IPS-11a (cell line): ENCODE results near the gene FGF7.
"Not testable (repeated sequence)": the region's sequence is repeated elsewhere in the genome, so short reads cannot be mapped to it uniquely, and the experiment has no call there.

Source experiments
- H3K4me3 ChIP-seq: one replicate; pipeline ENCODE4 v1.5.1; 2013; ENCODE audit warnings: low read depth, low read length, control low read depth

The FGF7 gene

GRCh38 chr15:49423021-49423420 lies at the start of gene FGF7:
Gene FGF7, plus strand, starts transcription at chr15:49423242. Its CDS starts 1,056 bp downstream, at chr15:49424298.
- H3K4me3 ChIP-seq = no peak within 1 kb of the TSS

- H3K4me3 ChIP-seq = no peak overlapping the region
These were observed 43.0 kb upstream of the FGF7 start for GRCh38 chr15:49379996-49380395.

- no peak overlapping the region for H3K4me3 ChIP-seq
These were observed 42.1 kb upstream of the FGF7 start for GRCh38 chr15:49380912-49381311.

- no peak overlapping the region for H3K4me3 ChIP-seq
These were observed 40.6 kb upstream of the FGF7 start for GRCh38 chr15:49382394-49382793.

- H3K4me3 ChIP-seq = no peak overlapping the region
These were observed 39.8 kb upstream of the FGF7 start for GRCh38 chr15:49383266-49383665.

GRCh38 chr15:49387471-49387870 lies 35.6 kb upstream of the FGF7 start:
- no peak overlapping the region for H3K4me3 ChIP-seq

- not testable (repeated sequence) for H3K4me3 ChIP-seq
These were observed 20.3 kb upstream of the FGF7 start for GRCh38 chr15:49402515-49403296.

- H3K4me3 ChIP-seq = no peak overlapping the region
These were observed 16.5 kb upstream of the FGF7 start for GRCh38 chr15:49406352-49407118.

GRCh38 chr15:49410641-49411040 lies 12.4 kb upstream of the FGF7 start:
- H3K4me3 ChIP-seq = no peak overlapping the region

- no peak overlapping the region for H3K4me3 ChIP-seq
These were observed 10.2 kb upstream of the FGF7 start for GRCh38 chr15:49412797-49413196.

GRCh38 chr15:49415149-49415548 lies 7.9 kb upstream of the FGF7 start:
- no peak overlapping the region for H3K4me3 ChIP-seq

GRCh38 chr15:49415638-49416037 lies 7.4 kb upstream of the FGF7 start:
- no peak overlapping the region for H3K4me3 ChIP-seq

GRCh38 chr15:49418811-49419210 lies 4.2 kb upstream of the FGF7 start:
- H3K4me3 ChIP-seq = no peak overlapping the region

- no peak overlapping the region for H3K4me3 ChIP-seq
These were observed 1.1 kb upstream of the FGF7 start for GRCh38 chr15:49421991-49422390.

GRCh38 chr15:49423901-49424550 lies 984 bp downstream of the FGF7 start:
- no peak overlapping the region for H3K4me3 ChIP-seq

- no peak overlapping the region for H3K4me3 ChIP-seq
These were observed 1.9 kb downstream of the FGF7 start for GRCh38 chr15:49424954-49425353.

- no peak overlapping the region for H3K4me3 ChIP-seq
These were observed 4.3 kb downstream of the FGF7 start for GRCh38 chr15:49427372-49427771.

GRCh38 chr15:49428409-49429095 lies 5.5 kb downstream of the FGF7 start:
- no peak overlapping the region for H3K4me3 ChIP-seq

- no peak overlapping the region for H3K4me3 ChIP-seq
These were observed 7.0 kb downstream of the FGF7 start for GRCh38 chr15:49430046-49430445.

- H3K4me3 ChIP-seq = no peak overlapping the region
These were observed 12.1 kb downstream of the FGF7 start for GRCh38 chr15:49435174-49435573.

GRCh38 chr15:49436751-49437150 lies 13.7 kb downstream of the FGF7 start:
- H3K4me3 ChIP-seq = no peak overlapping the region
